ENCODE data around the gene POLDIP2.

DNA sequence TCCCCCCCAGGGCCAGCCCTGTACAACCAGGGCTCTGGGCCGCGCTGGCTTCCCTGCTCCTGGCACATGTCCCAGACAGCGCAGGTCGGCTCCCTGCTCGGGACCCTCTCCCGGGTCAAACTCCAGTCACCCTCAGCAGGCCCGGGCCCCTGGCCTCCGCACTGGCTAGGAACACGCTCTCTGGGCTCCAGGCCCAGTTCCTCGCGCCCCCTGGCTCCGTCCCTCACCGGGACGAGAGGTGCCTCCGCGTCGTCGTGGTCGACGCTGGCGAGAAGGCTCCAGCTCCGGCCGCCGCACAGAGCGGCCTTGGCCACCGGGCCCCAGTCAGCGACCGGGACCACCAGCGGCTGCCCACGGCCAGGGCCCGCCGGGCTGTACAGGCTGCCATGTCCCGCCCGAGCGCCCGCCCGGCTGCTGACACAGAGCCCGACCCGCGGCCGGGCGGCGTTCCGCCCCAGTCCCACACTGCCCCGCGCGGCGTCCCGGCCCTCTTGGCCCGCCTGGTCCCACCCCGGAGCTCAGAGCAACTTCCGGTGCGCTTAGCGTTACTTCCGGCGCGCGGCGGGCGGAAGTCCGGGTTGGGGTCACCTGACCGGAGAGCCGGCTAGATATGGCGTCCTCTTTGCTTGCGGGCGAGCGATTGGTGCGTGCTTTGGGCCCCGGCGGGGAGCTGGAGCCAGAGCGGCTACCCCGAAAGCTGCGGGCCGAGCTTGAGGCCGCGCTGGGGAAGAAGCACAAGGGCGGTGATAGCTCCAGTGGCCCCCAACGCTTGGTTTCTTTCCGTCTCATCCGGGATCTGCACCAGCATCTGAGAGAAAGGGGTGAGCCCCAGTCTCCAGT is at the start of gene POLDIP2:
- TF ChIP-seq, protein P1, sequence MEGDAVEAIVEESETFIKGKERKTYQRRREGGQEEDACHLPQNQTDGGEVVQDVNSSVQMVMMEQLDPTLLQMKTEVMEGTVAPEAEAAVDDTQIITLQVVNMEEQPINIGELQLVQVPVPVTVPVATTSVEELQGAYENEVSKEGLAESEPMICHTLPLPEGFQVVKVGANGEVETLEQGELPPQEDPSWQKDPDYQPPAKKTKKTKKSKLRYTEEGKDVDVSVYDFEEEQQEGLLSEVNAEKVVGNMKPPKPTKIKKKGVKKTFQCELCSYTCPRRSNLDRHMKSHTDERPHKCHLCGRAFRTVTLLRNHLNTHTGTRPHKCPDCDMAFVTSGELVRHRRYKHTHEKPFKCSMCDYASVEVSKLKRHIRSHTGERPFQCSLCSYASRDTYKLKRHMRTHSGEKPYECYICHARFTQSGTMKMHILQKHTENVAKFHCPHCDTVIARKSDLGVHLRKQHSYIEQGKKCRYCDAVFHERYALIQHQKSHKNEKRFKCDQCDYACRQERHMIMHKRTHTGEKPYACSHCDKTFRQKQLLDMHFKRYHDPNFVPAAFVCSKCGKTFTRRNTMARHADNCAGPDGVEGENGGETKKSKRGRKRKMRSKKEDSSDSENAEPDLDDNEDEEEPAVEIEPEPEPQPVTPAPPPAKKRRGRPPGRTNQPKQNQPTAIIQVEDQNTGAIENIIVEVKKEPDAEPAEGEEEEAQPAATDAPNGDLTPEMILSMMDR (conservative IDR thresholded peaks at IDR 0.05 in 1 of 2, IDR thresholded peaks at IDR 0.05 in 1 of 2; ENCODE audit: low read depth in 1 of 2, low read length in 2 of 2) = no peak
- no peak for TF ChIP-seq EZH2 (IDR thresholded peaks at IDR 0.05; ENCODE audit: low read length, missing control alignments)

Data from fibroblast of lung (primary cell).